ENCODE results near the gene CD300LF. TPM values are rescaled to one million over a fixed set of nuclear protein-coding genes. Genes with fewer than 3 reads are reported as not detected.

Gene CD300LF
- total RNA-seq, 1 donor from 2014 or later, result 2.5 TPM

DNA sequence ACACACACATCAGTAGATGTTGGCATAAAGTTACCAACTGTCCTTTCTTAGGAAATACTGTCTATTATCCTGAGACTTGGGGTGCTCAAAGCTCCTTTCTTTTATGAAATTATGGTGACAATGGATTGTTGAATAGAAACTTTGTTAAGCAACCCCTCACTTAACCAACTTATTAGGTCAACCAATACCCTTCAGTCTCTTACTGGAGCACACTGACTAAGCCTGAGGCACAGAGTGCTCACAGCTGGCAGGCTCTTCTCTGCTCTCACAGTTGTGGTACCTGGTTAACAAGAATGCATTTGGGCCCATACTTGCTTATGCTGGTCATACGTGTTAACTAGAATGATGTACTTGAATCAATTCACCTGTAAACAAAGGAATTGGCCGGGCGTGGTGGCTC is 24.8 kb downstream of the CD300LF start:
- DNase-seq (ENCODE audit: low spot score), result no peak

GRCh38 chr17:74686761-74687160 is 26.0 kb downstream of the CD300LF start:
- no peak for DNase-seq (ENCODE audit: low spot score)

- no peak for DNase-seq (ENCODE audit: low spot score)
These were observed 30.1 kb downstream of the CD300LF start for GRCh38 chr17:74682471-74683190.

GRCh38 chr17:74682028-74682427 is 30.7 kb downstream of the CD300LF start:
- no peak for DNase-seq (ENCODE audit: low spot score)

- no peak for DNase-seq (ENCODE audit: low spot score)
These were observed 31.8 kb downstream of the CD300LF start for GRCh38 chr17:74680941-74681340.

- no peak for DNase-seq (ENCODE audit: low spot score)
These were observed 32.5 kb downstream of the CD300LF start for GRCh38 chr17:74680213-74680612.

DNA sequence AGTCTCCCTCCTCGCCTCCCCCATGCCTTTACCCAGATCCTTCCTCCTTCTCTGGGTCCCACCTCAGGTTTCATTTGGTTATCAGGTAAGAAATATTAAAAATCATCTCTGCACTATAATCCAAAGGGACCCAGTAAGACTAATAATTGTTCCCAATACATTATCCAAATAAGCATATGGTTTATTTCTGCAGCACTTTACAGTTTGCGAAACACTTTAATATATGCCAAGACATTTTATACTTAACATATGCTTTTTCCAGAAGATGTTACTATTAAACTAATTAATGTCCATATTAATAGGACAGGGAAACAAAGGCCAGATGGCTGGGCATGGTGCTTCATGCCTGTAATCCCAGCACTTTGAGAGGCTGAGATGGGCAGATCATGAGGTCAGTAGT is 33.3 kb downstream of the CD300LF start:
- no peak for DNase-seq (ENCODE audit: low spot score)

- no peak for DNase-seq (ENCODE audit: low spot score)
These were observed 34.2 kb downstream of the CD300LF start for GRCh38 chr17:74678541-74678940.

DNA sequence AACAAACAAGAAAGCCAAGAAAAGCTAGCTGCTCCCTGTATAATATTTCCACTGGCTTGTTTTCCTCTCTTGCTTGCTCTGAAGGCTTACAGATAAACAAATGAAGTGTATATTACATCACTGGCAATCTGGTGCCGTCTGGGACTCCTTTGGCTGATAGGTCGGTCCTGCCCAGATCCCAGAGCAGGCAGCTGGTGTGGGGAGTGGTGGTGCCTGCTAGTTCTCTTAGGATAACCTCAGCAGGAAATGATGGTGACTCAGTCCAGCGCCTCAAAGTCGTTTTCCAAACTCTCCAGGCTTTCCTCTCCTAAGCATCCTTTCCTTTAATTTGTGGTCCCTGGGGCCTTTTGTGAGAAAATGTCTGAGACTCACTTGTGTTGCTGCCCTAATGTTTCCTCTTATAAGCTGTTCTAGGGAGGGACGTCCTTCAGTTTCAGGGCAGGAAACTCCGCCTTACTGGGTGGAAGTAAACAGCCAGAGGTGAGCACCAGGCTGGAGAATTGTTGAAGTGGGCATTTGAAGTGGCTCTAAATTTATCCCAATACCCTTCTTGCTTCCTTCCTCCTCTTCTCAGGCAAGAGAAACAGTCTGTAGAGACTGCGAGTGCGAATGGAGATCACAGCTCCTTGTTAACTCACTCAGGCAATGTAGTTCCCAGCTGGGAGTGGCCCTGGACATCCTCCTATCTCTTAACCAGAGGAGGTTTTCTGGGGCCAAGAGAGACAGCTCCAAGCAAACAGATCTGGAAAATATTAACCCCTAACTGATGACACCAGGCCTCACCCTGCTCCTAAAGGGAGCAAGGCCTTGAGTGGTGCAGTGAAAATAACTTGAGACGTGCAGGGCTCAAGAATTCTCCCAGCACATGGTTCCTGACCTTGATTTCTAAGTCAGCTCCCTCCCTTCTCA is 34.9 kb downstream of the CD300LF start:
- no peak for DNase-seq (ENCODE audit: low spot score)

DNA sequence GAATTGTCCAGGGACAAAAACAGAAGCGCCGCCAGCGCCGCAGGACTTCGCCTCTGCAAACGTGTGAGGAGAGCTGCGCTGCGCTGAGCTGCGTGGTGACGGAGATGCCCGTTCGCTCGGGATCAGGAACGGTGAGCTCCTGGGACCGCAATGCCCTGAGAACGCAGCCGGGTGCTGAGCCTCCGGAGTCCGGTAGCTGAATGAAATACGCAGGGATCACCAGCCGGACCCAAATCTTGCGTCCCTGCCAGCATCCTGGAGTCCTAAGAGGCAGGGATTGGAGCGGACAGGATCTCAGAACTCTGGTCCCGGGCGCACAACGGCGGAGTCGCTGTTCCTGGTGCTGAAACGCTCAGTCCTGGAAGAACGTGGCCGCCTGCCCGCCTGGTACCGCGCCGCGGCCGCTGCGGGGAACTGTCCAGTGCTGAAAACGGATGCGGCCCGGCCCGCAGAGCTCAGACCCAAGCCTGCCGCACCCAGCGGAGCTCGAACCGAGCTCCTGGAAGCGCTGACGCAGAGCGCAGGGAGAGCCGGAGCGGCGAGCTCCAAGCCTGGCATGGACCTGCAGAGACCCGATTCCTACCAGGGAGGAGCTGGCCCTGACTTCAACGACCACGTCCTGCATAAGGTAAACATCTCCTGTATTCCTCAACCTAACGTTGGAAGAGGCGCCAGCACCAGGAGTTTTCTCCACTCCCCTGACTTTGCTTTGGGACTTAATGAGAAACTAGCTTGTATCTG is 41.5 kb downstream of the CD300LF start:
- peak; percentile 59 for DNase-seq (ENCODE audit: low spot score)

DNA sequence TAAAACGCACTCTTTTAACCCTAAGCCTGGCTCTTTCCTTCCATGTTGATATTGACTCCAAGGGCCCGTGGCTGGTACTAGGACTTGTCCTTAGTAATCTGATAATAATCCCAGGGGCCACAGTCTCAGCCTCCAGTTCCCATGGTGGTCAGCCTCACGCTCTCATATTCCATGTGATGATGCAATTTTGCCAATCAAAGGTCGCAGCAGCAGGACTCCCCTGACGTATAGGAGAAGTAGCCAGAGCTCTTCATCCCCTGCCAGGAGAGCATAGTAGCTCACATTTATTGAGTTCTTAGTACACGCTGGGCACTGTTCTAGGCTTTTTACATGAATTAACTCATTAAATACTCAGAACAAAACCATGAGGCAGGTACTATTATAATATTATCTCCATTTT is 42.4 kb downstream of the CD300LF start:
- DNase-seq (ENCODE audit: low spot score), result no peak

DNA sequence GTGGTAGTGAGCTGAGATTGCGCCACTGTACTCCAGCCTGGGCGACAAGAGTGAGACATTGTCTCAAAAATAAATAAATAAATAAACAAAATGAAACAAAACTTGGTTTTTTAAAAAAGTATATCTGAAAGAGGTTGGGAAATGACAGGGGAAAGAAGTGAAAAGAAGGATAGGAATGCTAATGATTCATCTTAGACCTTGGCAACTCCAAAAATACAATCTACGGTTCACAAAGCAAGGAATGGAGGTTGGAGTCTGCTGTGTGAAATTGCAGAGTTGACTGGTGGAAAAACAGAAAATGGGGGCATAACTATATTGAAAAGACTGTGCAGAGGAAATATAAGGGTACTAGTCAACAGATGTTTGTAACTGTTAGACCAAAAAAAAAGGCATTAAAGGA is 49.2 kb downstream of the CD300LF start:
- DNase-seq (ENCODE audit: low spot score), result no peak

GRCh38 chr17:74659889-74660288 is 52.8 kb downstream of the CD300LF start:
- no peak for DNase-seq (ENCODE audit: low spot score)

GRCh38 chr17:74658620-74659019 is 54.1 kb downstream of the CD300LF start:
- no peak for DNase-seq (ENCODE audit: low spot score)

DNA sequence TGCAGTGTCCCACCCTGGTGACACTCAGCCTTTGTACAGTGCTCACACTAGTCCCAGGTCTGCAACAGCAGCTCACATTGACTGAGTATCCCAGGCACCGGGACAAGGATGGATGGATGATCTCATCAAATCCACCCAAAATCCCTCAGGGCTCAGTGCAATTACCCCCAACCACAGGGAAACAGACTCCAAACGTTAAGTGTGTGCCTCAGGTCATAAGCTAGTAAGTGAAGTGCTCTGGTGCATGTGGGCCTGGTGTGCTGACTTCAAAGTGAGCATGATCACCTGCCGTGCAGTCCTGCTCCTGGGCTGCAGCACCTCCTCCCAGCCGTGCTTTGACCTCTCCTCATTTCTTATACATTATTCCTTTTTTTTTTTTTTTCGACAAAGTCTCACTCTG is 58.0 kb downstream of the CD300LF start:
- no peak for DNase-seq (ENCODE audit: low spot score)

DNA sequence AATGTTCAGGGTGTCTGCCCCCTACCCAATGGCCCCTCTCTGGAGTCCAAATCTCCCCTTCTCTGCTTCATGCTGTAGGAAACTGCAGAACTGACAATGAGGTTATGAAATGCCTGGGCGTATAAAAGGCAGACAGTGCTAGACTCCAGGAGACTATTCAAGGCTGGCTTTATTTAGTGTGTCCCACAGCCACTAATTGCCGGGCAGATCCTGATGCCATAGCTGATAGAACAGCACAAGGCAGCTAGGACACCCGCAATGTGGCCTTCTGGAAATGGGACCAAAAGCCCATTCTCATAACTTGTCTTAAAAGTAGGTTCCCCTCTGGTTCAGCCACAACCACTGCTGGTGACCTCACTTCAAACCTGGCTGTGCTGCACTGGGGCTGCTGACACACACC is 60.7 kb downstream of the CD300LF start:
- no peak for DNase-seq (ENCODE audit: low spot score)

DNA sequence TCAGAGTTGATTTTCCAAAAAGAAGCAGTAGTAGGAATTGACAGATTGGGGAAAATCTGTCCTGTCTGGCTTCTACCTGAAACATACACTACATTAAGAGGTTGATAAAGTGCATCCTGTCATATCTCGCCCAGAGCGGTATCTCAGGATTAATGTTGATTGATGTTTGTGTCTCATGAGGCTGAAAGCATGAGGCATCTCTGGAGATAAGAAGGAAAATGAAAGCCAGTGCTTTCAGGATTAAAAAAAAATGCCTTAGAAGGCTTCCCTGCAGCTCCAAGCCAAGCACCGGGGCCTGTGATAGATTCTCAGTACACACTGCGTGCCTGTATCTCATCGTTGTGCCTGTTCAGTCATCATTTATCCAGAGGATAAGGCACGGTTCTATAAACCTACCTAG is 62.8 kb downstream of the CD300LF start:
- no peak for DNase-seq (ENCODE audit: low spot score)

DNA sequence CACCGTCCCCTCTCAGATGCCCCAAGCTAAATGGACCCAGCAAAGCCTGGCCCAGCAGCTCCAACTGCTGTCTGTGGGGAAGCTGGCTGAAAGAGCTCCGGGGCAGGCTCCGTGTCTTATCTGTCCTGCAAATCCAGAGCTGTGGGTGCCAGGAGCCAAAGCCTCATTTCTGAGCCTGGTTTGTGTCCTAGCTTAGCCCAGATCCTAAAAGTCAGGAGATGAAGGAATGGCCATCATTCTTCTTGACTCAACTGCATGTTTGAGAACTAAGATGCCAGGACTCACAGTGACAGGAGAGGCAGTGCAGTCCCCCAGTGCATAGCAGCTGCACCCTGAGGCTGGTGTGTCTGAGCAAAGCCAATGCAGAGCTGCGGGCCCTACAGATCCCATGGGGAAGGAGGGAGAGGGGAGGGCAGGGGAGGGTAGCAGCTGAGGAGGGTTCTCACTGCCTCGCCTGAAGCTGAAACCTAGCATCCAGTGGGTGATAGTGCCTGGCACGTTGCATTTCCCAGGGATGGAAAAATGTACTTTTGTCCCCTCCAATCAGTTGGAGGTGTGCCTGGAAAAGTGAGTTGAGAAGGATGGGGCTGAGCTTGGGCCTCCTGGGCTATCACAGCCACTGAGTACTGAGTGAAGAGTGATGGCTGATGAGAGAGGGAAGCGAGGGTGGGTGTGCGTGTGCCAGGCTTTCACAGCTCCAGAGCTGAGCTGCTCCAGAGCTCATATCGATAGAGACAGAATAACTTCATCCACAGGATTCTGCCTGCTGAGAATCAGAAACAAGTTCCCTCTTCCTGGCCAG is 64.7 kb downstream of the CD300LF start:
- no peak for DNase-seq (ENCODE audit: low spot score)

DNA sequence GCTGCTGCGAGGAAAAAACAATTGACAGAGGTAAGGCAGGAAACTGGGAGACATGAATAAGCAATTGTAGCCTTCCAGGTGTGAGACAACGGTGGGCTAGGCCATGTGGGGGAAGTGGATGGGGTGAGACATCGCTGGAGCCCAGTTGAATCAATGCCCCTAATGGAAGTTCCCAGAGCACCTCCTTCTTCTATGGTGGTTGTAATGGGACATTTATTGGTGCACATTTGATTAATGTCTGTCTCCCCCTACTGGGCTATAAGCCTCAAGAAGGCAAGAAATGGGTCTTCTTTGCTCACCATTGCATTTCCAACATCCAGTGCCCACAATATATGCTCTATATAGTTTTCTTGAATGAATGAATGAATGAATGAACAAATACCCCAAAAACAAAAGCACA is 66.5 kb downstream of the CD300LF start:
- no peak for DNase-seq (ENCODE audit: low spot score)

DNA sequence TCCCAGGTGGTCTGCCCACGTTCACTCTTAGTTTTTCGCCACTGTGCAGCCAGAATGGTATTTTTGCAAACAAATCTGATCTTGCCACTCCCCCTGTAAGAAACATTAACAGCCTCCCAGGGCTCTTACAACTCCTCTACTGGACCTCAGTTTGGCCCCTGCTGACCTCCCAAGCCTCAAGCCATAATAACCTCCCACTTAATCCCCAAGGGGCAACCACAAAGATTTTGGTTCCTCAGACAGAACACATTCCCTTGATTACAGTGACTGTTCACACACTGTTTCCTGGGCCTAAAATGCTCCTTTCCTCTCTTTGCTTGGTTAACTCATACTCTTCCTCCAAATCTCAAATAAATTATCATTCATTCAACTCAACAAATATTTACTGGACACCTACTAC is 67.7 kb downstream of the CD300LF start:
- no peak for DNase-seq (ENCODE audit: low spot score)

DNA sequence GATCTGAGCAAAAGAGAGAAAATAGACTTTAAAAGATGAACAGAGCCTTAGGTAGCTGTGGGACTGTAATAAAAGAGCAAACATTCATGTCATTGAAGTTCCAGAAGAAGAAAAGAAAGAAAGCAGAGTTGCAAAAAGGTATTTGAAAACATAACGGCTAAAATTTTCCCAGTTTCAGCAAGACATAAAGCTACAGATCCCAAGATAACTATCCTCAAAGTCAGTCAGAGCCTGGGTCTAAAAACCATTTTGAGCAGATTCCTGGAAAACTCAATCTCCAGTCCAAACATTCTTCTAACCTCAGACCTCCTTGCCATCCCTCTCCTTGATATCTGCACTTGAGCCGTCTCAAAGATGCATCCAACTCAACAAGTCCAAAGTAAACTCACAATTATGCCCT is 68.3 kb downstream of the CD300LF start:
- DNase-seq (ENCODE audit: low spot score), result no peak

All from ureter (tissue), 1 donor.